Activated CD8-positive, alpha-beta memory T cell treated with anti-CD3 and anti-CD28 coated beads, Interleukin-2, amount 50 U/mL, for 4 hours (primary cell): Measurements from ENCODE around the gene RUNX3.
"Not testable (repeated sequence)": the region's sequence is repeated elsewhere in the genome, so short reads cannot be mapped to it uniquely, and the experiment has no call there.

Experiments
- DNase-seq: peaks from one replicate; pipeline ENCODE4 v3.0.0-alpha.2; 2020

RUNX3 gene

DNA sequence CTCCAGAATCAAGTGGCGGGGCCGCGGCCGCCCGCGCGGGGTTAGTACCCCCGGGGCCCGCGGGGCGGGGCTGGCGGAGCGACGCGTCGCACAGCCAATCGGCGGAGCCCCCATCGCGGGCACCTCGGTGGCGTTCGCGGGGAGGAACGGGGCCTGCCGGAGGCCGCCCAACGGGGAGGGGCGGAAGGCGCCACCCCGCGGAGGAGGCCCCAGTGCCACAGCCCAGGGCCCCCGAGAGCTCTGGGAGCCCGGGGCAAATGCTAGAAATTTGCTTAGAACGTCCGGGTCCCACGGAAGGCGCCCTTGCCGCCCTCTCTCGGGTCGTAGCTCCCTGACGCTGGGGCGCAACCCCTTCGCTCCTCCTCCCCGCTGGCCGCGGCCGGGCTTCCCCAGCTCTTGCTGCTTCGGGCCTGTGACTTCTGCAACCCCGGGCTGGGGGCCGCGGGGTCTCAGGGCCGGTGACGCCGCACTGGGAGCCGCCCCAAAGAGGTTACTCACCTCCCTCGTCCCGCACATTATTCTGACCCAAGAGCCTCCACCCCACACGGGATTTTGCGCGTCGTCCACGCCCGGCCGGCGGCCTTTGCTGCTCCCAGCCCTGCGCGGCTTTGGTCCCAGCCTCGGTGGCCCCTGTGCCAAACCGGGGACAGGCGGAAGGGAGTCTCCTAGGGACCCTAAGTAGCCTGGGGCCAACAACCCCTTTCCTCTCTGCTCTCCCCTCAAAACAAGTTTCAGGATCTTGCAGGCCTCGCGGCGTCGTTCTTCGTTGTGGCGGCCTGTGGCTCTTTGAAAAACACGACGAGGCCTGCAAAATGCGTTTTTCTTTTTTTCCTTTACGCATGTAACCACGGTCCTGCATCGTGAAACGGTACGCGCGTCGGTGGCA is at the start of gene RUNX3:
Gene RUNX3 (minus strand): TSS at position 17 of the 886 bp plus-strand sequence. CDS start 408 bp downstream, outside the sequence.
- peak; percentile 94 for DNase-seq

DNA sequence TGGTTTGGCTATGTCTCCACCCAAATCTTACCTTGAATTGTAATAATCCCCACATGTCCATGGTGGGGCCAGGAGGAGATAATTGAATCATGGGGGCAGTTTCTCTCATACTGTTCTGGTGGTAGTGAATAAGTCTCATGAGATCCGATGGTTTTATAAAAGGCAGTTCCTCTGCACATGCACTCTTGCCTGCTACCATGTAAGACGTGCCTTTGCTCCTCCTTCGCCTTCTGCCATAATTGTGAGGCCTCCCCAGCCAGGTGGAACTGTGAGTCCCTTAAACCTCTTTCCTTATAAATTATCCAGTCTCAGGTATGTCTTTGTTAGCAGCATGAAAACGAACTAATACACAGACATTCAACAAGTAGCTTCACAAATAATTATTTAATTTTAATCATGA is 49.2 kb upstream of the RUNX3 start:
- not testable (repeated sequence) for DNase-seq

DNA sequence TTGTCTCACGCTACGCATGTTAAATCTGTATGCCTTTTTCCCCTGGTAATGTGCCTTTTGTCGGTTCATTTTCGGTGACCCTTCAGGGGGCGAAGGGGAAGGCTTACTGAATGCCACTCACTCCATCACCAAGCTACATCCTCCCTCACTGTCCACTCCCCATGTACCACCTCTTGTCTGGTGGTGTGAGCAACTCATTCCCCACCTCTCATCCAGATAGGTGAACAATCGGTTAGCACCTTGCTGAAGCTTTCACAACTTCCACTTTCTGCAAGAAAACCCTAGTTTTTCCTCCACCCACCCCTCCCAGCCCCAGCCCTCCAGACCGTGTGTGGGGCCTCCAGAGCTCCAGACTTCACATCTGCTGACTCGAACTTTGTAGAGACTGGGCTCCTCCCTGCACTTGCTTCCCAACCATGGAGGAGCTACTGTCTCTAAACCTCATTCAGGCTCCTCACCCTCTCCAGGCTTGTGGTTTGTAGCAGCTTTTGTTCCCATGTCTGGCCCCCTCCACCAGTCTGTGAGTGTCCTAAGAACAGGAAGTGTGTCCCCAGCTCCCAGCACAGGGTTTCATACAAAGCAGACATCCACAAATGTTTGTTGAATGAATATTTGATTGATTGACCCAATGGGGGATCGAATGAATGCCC is 48.4 kb upstream of the RUNX3 start:
- DNase-seq, result no peak

DNA sequence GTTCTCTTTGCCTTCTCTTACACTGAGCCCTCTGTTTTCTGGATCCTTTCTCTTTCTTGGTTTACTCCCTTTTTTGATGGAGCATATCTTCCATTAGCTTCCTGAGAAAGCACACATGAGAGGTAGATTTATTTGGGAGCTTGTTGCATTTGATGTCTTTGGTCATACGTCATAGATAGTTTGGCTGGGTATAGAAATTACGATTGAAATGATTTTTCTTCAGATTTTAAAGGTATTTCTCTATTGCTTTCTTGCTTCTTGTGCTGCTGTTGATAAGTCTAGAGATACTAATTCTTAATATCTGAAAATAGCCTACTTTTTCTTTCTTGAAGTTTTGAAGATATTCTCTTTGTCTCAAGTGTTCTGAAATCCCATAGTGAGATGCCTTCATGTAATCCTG is 45.3 kb upstream of the RUNX3 start:
- no peak for DNase-seq

DNA sequence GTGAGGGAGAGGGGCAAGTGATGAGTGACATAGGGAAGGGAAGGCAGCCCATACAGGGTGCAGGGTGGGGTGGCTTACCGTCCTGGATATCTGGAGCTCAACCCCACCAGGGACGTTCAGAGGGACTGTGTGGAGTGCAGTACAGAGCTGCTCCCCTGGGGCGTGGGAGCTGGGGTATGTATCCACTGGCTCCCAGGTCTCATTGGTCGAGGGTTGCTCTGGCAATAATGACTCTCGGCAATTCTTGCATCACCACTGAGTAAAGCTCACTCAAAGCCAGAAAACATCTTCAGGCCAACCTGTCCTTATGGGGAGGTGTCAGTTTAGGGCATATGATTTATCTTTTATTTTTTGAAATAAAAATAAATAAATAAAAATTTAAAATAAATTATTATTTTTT is 43.2 kb upstream of the RUNX3 start:
- DNase-seq, result no peak

DNA sequence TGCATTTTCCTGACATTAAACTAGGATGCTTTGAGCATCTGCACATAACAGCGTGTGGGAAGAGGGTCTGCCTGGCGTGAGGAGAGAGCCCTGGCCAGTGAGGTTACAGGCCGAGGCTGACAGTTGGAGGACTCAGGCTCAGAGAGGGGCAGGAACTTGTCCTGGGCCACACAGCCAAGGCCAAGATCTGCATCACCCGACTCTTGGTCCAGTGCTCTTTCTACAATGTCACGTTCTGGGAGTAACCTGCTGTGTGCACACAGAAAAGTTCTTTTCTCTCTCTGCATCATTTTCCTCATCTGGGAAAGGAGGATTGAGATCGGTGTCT is 42.8 kb upstream of the RUNX3 start:
- no peak for DNase-seq

DNA sequence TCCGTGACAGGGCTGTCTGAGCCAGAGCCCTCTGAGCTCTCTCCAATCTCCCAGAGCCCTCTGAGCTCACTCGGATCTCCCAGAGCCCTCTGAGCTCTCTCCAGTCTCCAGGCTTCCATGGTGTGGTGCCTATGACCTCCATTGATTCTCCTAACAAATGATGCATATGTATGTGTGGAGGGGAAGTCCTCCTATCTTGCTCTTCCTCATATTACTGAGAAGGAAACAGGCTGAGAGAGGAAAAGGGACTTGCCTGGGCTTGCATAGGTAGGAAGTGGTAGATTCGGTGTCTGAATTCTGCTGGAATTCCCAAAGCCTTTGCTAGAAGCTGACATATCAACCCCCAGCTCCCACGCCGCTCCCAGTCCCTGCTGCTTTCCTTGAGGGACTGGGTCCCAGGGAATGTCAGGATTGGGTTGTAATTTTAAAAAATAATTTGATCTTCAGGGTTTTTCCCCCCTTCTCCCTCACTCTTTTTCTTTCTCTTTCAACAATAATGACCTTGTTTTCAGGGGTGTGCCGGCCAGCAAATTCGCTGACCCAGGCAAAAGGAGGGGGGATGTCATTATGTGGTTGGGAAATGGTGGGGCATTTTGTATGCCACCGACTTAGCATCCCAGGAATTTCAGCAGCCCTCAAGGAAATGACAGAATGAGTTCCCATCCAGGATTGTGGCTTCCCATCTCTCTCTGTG is 42.3 kb upstream of the RUNX3 start:
- no peak for DNase-seq

DNA sequence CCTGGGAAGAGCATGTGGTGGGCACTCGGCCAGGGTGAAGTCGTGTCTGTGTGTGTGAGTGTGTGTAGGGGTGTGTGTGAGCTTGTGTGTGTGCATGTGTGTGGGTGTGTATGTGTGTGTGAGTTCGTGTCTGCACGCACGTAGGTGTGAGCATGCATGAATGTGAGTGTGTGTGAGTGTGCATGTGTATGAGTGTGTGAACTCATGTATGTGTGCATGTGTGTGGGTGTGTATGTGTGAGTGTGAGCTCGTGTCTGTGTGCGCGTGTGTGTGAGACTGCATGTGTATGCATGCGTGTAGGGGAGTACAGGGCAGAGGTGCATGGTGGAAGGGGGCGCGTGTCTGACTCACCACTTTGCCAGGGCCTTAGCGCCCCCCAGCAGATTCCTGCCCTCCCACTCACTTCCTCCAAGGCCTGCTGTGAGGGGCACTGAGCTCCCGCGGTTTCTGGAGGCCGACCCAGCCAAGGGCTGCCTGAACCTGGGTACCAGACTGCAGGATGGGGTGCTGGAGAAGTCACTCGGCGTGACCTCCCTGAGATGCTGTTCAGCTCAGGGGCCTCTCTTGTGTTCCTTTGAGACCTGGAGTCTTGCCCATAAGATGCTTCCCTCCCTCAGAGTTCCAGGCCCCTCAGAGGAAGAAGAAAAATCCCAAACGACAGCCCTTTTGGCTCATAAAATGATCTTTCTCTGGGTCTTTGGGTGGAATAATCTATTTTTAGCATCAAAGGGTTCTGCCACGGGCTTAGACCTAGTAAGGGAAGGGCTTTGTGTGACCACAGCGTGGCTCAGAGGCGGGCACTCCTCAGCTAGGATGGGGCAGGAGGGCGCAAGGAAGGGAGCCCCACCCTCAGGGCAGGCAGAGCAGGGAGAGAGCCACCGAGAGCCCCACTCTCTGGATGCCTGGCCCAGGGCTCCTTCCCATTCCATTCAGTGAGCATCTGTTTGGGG is 41.1 kb upstream of the RUNX3 start:
- no peak for DNase-seq

DNA sequence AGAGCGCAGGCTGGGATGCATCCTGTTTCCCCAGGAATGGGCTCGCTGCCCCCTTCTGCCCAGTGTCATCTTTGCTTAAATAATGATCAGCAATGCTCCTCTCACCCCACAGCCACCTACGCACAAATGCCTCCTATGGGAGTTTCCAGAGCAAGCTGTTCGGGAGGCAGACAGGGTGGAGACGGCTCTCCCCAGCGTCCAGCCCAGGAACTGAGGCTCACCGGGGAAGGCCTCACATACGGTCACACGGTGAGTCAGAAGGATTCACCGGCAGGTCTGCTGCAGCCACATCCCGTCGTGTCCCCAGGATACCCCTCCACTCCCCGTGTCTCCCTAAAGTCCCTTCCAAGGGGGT is 40.3 kb upstream of the RUNX3 start:
- no peak for DNase-seq

DNA sequence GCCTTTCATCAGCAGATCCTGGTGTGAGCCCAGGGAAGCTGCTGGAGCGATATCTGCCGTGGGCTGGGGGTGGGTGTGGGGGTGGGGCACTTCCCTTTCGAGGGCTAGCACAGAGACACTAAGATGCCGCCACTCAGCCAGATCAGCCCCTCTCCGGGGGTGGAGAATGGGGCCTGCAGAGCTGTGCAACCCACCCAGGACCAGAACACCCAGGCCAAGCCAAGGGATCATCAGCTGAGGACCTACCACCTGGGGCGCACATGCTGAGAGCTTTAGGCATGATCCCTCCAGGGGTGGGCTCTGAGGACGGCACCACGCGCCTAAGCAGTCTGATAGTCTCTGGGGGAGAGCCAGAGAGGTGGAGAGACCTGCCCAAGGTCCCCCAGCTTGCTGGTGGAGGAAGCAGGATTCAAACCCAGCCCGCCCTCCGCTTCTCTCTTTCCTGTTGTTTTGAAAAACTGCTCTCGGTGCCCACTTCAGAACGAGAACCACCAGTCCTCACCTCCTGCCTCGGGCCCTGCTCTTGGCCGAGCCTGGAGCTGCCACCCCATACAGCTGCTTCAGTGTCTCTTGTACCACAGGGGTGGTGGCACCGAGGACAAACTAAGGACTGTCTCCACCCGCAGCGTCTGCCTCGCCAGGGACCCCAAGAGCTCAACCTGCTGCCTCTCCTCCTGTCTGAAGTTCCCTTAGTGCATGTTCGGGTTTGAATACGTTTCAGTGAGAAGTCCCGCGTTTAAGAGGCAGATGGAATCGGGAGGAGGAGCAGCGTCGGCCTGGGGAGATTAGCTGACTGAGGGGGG is 39.7 kb upstream of the RUNX3 start:
- no peak for DNase-seq

DNA sequence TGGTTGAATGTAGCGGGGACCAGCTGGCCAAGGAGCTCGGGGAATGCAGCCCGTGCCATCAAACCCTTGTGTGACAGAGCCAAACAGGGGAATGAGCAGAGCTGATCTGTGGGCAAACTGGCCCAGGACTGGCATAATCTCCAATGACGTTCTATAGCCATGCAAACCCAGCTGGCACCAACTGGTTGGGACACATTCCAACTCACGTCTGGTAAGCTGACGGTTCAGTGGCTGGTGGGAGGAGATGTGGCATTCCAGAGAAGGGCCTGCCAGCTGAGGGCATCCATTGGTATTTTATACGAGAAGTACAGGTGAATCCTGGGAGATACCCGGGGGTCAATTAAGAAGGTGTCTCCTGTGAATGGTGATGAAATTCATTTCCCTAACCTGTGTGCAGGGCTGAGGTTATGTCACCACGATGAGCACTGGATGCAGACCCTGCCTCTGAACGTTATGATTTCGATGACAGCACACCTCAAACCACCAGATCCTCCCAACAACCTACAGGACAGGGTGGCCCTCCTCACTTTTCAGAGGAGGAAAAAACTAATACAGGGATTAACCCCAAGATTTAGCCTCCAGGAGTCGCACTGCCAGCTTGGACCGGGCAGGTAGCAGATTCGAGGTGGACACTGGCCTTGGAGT is 39.0 kb upstream of the RUNX3 start:
- no peak for DNase-seq

DNA sequence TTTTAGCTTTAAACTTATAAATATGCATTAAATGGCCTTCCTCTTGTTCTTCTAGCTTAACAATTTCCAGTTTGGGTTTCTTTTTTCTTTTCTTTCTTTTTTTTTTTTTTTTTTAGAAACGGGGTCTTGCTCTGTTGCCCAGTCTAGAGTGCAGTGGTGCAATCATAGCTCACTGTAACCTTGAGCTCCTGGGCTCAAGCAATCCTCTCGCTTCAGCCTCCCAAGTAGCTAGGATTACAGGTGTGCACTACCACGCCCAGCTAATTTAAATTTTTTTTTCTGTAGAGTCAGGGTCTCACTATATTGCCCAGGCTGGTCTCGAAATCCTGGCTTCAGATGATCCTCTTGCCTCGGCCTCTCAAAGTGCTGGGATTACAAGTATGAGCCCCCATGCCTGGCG is 37.9 kb upstream of the RUNX3 start:
- no peak for DNase-seq

DNA sequence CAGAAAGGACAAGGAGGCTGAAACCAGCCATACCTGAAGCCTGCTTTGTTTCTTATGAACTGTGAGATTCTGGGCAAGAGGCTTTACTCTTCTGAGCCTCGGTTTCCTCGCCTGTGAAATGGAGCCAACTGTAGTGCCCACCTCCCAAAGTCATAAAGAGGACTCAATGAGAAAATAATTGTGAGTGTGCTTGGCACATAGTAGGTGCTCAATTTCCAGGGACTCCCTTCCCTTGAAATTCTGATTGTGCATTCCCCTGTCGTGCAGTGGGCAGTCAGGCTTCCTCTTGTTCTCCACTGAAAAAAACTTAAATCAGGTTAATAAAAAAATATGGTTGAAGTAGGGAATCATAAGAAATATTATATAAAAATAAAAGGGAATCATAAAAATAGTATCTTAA is 37.5 kb upstream of the RUNX3 start:
- DNase-seq, result no peak

DNA sequence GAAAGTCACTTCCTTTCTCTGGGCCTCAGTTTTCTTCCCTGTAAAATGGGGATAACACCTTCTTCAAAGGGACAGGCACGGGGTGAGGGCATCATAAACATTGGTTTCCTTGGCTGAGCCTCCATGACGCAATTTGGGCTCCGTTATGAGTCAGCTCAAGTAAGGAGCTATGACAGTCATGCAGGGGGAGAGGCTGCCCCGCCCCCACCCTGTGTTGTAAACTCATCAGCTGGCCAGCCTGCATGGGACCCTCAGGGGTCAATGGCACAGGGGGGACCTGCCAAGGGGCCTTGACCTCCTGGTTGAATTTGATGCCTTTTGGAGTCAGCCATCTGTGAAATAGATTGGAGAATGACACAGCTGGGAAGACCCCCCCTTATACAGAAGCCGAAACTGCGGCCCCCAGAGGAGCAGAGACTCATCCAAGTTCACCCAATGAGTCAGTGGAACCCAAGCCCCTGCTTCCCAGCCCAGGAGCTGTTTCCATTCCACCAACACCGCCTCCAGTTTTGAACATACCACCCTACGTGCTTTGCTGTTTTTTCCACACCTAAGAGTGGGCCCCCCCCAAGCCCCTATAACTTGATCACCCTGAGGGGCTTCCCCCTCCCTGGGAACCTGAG is 36.8 kb upstream of the RUNX3 start:
- peak; percentile 70 for DNase-seq

DNA sequence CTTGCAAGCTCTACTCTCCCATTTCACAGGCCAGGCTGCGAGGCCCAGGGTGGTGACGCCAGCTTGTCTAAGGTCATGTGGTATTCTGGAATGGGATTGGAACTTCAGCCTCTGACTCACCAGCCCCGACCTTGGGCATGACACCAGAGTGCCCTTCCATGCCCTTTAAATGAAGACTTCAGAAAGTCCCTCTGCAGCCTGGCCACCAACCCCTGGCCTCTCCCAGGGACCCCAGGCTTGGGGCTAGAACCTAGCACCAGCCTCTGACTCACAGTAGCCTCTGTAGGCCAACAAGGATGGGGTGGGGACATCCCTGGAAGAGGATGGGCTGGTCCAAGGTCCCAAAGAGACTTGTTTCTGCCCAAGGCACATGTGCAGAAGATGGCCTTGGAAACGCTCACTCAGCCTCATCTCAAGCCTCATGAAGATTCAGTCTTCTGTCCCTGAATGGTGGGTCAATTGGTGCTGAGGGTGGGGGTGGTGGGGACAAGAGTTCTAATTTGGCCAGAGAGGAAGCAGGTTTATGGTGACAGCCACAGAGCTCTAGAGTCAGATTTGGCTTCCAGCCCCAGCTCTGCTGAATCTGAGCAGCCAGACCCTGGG is 36.1 kb upstream of the RUNX3 start:
- DNase-seq, result peak; percentile 41

DNA sequence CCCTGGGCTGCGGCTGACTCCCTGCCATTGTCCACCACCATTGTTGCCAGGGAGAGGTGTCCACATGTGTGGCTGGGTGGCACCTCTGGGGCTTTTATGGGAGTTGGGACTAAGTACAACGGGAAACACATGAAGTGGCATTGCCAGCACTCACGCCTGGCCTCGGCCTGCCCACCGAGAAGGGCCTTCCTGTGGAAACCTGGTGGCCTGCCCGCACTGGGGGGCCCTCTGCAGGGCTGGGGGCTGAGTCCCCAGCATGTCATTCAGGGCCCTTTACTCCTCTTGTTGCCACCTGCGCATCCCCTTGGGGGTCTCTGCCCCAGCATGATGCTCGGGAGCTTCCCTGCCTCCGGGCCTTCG is 35.5 kb upstream of the RUNX3 start:
- DNase-seq, result no peak

DNA sequence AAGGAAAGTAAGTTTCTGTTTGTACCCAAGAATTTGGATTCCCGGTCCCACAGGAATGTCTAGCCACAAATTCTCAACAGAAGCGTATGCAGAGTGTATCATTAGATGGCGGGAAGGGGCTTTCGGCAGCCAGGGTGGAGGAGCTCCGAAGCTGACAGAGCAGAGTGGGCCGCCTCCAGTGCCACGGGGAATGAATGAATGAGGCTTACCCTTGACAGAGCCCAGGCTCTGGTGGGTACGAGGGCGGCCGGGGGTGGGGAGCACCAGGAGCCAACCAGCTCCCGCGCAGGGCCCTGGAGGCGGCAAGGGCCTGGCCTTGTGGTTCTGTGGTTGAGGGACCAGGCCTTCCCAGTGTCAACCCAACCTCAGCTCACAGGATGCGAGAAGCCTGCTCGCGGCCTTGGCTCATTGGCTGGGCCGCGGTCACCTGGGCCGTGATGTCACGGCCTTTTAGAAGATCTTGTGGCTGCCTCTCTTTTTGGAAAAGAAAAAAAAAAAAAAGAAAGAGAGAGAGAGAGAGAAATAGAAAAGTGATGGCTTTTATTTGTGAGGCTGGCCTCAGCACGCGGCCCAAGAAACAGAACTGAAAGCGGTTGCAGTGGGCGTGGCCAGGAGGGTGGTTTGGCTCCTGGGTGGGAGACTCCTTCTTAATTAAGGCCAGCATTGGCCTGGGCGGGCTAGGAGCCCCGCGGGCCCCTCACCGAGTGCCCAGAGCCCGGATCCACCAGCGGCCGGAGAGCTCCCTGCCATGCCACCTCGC is 34.9 kb upstream of the RUNX3 start:
- peak; percentile 90 for DNase-seq

DNA sequence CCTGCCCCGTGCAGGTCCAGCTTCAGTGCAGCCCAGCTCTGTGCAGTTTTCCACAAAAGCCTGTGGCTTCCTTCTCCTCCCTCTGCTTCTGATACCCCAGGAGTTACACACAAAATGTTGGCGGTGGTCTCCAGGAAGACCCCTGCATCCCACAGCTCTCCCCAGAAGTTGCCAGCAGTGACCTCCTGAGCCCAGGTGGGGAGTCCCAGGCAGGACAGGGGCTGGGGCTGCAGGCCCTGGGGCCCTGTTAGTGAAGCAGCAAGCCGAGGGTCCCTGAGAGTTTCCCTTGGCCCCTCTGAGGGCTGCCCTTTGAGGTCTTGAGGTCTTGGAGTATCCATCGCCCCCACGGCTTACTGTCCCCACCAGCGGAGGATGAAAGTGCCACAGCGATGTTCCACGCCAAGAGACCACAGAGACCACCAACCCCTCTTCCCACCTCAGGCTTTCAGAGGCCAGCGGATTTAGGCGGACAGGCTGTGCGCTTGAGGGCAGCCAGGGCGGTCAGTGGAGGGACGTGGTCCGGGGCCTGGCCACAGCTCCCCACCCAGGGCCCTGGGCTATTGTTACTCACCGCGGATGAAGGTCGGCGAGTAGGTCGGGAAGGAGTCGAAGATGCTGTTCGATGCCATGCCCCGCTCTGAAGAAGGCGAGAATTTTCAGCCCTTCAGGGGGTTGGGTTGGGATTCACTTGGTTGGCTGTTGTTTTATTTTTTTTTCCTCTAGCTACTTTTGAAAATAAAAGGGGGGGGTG is 34.0 kb upstream of the RUNX3 start:
- DNase-seq, result no peak
